Endometrial microvascular endothelial cells (primary cell): Measurements from ENCODE around the gene ATP5F1C. TPM values are rescaled to one million over a fixed set of nuclear protein-coding genes. Genes with fewer than 3 reads are reported as not detected.

Experiments used
- in situ Hi-C: cut with HindIII; loops from 2 replicates; pipeline ENCODE4 v1.10.0; 2017; ENCODE audit warnings: low sequenced_read_pairs, low pct_unique_long_range_greater_than_20kb; ENCODE audit errors: inconsistent ontology term
- total RNA-seq: library from RNA; depleted of rRNA; stranded (reverse); fragments of >200 nt; gene quantifications from one replicate; pipeline ENCODE4 v1.2.3, GENCODE V29; 2015; ENCODE audit errors: inconsistent ontology term

The ATP5F1C gene
- total RNA-seq, 1 donor from 2014 or later: 515 TPM

DNA sequence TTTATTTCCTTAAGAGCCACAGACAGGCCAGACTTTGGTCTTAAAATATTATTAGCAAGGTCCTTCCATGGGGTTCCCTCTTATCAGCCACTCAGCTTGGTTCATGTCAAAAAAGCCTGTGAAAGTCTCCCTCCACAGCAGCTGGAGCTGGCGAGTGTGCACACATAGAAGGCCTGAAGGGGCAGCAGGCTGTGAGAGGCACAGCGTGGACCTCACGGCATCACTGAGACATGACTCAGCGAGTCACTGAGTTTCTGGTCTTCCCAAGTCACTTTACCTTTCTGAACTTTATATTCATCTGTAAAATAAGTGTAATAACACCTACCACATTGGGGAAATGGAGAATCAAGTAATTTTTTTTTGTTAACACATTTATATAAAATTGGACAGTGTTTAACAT, 39.0 kb downstream of the ATP5F1C start:
- in situ Hi-C loops: no loop called here

DNA sequence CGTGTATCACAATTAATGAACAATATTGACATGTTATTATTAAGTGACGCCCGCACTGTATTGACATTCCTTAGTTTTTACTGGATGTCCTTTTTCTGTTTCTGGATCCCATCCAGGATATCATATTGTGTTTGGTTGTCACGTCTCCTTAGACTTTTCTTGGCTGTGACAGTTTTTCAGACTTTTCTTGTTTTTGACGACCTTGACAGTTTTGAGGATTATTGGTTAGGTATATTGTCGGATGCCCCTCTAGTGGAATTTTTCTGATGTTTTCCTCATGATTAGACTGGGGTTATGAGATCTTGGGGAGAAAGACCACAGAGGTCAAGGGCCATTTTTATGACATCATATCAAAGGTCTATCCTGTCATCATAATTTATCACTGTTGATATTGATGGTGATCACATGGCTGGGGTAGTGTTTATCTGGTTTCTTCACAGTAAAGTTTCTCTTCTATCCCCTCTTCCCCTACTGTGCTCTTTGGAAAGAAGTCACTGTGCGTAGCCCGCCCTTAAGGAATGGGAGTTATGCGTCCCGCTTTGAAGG, 41.4 kb downstream of the ATP5F1C start:
- in situ Hi-C loops: no loop called here

GRCh38 chr10:7832060-7832459, 44.1 kb downstream of the ATP5F1C start:
- in situ Hi-C loops: no loop called here

- in situ Hi-C loops: no loop called here
These were observed 45.2 kb downstream of the ATP5F1C start for GRCh38 chr10:7833210-7833609.

- in situ Hi-C loops: no loop called here
These were observed 46.3 kb downstream of the ATP5F1C start for GRCh38 chr10:7834262-7834661.

- in situ Hi-C loops: no loop called here
These were observed 48.6 kb downstream of the ATP5F1C start for GRCh38 chr10:7836571-7836970.

GRCh38 chr10:7846591-7846990, 58.6 kb downstream of the ATP5F1C start:
- in situ Hi-C loops: no loop called here

DNA sequence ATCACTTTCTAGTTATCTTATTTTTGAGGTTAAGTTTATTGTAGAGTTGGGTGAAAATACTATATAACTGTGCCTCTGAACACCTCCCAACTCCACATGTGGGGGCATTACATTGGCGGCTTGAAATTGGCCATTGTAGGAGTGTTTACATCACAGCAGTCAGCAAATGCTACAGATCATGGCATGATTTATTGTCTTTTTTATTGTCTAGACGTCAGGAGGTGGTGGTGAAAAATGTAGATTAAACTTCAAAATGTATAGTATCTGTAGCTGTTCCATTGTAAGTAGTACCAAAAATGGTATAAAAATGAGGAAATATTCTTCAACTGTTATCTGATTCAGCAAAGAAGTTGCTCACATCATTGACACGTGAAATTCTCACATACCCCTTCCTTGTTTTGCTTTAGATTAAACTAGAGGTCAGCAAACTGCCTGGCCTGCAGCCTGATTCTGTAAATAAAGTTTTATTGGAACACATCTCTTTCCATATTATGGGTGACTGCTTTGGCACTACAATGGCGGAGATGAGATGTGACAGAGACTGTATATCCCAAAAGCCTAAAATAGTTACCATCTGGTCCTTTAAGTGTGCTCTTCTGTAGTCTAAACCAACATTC, 65.4 kb downstream of the ATP5F1C start:
- in situ Hi-C loops: no loop called here

DNA sequence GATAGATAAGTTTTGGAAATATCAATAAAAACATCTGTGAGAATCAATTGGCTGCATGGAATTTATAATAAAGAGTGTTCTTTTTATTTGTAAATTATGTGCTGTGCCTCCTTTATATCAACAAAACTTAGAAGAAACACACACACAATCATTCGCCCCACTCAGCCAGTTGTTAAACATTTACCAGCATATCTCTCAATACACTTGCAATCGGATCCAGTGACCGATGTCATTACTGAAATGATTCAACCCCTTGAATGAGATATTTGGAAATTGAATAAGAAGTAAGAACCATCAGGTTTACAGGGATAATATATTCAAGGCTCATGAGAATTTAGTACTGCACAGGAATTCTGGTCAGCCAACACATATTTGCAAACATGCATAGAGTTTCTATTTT, 65.9 kb downstream of the ATP5F1C start:
- in situ Hi-C loops: no loop called here

DNA sequence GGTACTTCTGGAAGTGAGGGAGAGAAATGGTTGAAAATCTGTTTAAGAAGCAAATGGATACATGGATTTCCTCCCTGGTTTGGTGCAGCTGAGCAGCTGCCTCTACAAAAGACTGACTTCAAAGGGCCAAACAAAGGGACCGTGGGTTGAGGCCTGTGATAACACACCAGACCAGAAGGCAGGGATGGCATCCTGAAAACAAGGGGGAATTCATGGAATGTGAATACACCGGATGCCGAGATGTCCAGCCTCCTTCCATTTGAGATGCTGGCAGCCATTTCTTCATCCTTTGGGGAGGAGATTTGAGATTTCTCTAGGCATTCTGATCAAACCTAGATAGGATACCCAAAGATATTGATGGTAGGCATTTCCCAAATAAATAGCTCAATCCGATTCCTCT, 67.2 kb downstream of the ATP5F1C start:
- in situ Hi-C loops: no loop called here

- in situ Hi-C loops: no loop called here
These were observed 68.7 kb downstream of the ATP5F1C start for GRCh38 chr10:7856678-7857077.

- in situ Hi-C loops: no loop called here
These were observed 69.3 kb downstream of the ATP5F1C start for GRCh38 chr10:7857262-7857661.

Other genes with a start within 250 kb of the ATP5F1C start
- gene ITIH5, start 121.2 kb upstream of the ATP5F1C start, total RNA-seq: not detected
- gene ITIH2, start 84.9 kb upstream of the ATP5F1C start, total RNA-seq: not detected
- gene KIN, start 184 bp upstream of the ATP5F1C start, total RNA-seq: 3.3 TPM
- gene TAF3, start 30.3 kb downstream of the ATP5F1C start, total RNA-seq: 2.3 TPM